IPS-NIHi7 (cell line): Measurements from ENCODE around the gene KCNAB1.

Experiments used
- DNase-seq: peaks from one replicate; pipeline ENCODE4 v3.0.0; 2012; ENCODE audit warnings: mixed read lengths; ENCODE audit errors: extremely low spot score

KCNAB1 gene

GRCh38 chr3:156317462-156318074 is 197.2 kb downstream of the KCNAB1 start:
- DNase-seq, result no peak

DNA sequence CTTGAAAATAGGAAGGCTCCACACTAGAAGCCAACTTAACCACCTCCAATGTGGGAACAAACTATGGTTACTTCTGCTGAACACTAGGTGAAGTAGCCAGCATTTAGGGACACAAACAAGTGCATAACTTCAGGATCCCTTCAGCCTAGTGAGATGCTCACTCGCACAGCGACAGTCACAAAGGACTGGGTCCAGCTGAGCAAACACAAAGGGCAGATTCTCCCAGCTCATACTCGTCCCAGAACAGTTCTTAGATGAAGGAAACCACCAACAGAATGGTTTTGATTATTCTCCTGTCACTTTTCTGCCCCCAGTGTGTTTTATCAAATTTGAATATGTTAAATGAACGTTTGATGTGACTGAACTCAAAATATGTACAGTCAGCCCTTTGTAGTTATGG is 201.6 kb downstream of the KCNAB1 start:
- DNase-seq, result no peak

GRCh38 chr3:156323466-156323865 is 203.1 kb downstream of the KCNAB1 start:
- no peak for DNase-seq

DNA sequence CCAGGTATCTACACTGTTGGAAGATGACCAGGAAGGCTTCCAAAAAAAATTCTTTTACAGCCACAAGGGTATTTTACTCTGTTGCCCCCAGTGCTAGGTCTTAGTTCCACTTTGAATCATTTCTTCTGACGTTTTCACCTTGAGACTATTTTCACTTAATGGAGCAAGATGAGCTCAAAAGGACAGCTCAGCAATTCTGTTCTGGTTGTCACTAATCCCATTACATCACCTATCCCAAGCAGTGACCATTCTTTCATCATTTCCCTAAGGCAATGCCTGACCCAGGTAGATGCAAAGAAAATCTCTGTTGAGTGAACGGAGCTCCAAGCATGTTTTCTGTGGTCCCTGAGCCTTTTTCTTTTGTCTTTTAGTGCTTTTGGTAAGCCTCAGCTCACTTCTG is 210.0 kb downstream of the KCNAB1 start:
- no peak for DNase-seq

DNA sequence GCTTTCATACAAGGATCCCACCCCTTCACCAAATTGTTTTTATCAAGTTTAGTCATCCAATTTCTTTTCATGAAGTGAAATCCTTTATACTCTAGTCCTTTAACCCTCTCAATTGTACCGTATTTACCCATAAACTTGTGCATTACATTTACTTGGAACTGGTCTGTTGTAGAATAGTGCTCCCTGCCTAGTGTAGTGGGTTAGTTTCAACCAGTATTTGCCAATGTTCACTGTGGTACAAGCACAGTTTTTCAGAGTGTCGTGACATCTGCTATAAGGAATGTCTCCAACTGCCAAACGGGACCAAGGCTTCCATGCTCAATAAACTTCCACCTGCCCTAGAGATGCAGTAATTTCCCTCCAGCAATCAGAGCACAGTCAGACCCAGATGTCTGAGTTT is 211.9 kb downstream of the KCNAB1 start:
- no peak for DNase-seq

DNA sequence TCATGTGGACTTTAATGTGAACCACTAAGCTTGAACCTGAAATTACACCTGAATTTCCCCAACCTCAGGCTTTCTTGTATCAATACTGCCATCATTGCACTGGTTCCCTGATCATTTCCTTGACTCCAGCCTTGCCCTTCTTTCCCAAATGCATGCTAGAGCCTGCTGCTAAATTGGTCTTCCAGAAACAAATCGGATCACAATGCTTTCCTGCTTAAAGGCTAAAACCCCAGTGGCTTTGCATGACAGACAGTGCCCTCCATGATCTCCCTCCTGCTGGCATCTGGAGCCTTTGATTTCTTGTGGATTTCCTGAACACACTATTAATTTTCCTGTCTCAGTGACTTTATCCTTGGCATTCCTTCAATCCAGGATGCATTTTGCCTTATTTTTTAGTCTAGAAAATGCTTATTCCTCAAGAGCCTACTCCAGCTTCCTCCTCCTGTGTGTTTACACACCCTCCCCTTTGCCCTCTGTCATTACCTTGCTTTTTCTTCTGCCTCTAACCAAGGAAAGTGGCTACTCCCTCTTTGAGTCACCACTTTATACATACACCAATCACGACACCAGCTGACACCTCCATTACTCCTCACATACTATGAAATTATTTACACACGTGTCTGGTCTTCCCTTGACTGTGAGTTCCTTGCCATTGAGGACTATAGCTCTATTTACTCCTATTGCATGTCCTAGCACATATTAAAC is 214.6 kb downstream of the KCNAB1 start:
- DNase-seq, result no peak

- no peak for DNase-seq
Measured at GRCh38 chr3:156339491-156339890, 219.1 kb downstream of the KCNAB1 start.

DNA sequence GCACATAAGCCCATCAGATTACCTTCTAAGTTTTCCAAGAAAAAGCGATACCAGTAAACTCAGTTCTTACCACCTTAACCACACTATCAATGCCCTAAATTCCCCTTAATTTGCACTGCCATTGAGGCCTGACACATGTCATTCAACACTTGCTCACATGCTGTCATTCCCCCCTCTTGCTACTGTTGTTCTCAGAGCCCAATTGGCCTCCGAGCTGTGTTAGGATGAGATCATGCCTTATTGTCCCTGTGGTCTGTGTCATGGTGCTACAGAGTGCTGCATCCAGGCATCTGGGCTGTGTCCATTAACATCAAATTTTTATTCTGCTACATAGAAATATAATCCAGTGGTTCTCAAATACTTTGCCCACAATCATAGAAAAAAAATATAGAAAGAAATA is 221.0 kb downstream of the KCNAB1 start:
- DNase-seq, result no peak

- no peak for DNase-seq
Measured at GRCh38 chr3:156341831-156342416, 221.5 kb downstream of the KCNAB1 start.

GRCh38 chr3:156344215-156344614 is 223.8 kb downstream of the KCNAB1 start:
- DNase-seq, result no peak

DNA sequence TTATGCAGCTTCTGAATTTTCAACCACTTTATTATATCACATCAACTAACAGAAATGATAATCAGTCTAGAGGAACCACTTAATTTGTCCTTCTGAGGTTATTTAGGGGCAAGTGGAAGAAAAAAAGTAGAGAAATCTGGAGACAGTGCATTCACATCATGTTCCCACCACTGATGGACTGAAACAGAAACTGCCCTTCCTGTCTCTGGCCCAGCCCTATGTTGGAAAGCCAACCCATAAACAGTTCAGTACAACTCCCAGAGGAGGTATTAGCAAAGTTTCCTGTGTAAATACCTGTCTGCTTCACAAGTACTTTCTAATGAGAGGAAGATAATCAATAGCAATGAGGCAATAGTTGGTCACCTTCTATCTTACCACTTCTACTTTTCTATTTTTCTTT is 228.7 kb downstream of the KCNAB1 start:
- DNase-seq, result no peak

DNA sequence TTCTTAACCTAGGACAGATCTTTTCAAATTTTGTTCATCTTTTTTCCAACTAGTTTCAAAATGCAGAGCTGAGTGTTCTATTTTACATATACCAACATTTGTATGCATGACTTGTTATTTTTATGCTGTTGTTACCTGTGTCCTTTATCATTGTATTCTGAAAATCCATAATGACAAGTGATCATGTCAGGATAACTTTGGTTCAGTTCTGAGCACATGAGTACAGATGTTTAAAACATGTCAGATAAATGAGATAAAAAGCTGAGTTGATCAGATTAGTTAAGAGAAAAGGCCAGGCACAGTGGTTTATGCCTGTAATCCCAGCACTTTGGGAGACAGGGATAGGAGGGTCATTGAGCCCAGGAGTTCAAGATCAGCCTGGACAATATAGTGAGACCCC is 229.6 kb downstream of the KCNAB1 start:
- DNase-seq, result no peak

GRCh38 chr3:156350781-156351180 is 230.4 kb downstream of the KCNAB1 start:
- no peak for DNase-seq

- no peak for DNase-seq
Measured at GRCh38 chr3:156351783-156352182, 231.4 kb downstream of the KCNAB1 start.

- DNase-seq, result no peak
Measured at GRCh38 chr3:156352728-156353127, 232.3 kb downstream of the KCNAB1 start.

DNA sequence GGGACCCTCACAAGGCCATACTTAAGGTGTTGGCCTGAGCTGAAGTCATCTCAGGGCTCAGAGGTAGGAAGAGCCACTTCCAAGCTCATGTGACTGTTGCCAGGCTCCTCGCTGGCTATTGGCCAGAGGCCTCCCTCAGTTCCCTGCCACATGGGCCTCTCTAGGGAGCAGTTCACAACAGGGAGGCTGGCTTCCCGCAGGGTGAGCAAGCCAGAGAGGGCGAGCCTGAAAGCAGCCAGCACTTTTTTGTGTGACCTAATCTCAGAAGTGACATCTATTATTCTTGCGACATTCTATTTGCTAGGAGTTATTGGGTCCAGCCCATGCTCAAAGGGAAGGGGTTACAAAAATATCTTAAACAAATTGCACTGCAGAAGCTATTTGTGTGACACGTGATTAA is 233.2 kb downstream of the KCNAB1 start:
- DNase-seq, result no peak

GRCh38 chr3:156356537-156357363 is 236.4 kb downstream of the KCNAB1 start:
- DNase-seq, result no peak

DNA sequence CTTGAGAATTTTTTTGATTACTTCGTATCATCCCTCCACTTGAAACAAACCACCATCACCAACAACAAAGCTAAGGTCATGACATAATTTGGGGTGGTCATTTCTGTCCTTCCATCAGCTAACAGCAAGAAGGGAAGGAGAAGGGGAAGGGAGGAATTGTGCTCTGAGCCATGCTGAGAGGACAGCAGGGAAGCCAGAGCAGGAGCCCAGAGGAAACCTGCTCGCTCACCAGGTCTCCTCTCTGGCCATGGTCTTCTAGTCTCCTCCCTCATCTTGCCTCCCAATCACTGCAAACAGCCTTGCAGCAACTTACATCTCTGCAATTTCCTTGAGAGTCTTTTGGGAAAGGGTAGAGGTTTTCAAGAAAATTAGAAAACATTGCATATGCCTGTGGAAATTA is 237.9 kb downstream of the KCNAB1 start:
- DNase-seq, result peak; percentile 38

GRCh38 chr3:156359368-156359767 is 239.0 kb downstream of the KCNAB1 start:
- DNase-seq, result no peak

- DNase-seq, result no peak
Measured at GRCh38 chr3:156360083-156360482, 239.7 kb downstream of the KCNAB1 start.

DNA sequence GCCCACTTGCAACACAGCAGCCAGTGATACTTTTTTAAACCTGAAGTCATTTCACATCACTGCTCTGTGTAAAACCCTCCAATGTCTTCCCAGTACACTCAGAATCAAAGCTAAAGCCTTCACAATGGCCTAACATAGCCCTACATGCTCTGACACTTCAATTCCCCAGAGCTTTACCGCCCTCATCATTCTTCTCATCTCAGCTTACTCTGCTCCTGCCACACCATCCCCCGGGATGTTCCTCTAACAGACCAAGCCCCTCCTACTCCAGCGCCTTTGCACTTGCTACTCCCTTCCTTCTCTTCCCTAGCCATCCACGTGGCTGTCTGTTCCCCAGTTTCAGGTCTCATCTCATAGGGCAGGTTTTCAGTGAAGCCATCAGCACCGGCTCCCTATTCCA is 240.6 kb downstream of the KCNAB1 start:
- no peak for DNase-seq

DNA sequence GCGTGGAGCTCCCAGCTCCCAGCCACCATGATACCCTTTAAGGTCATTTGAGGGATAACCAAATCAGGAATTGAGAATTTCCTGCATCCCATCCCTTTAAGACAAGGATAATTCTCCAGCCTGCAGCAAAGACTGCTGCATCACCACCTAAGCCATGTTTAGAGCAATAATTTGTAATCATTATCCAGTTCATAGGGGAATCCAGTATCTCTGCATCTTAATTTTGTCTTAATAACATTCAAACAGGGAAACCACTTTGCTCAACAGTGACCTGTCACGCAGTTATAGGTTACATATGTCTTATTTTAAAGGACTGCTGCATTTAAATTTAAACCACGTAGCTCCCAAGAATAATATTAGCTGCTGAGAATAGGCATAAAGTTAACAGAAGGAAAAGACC is 246.2 kb downstream of the KCNAB1 start:
- no peak for DNase-seq

GRCh38 chr3:156368189-156368588 is 247.8 kb downstream of the KCNAB1 start:
- no peak for DNase-seq
